H1 (cell line): ENCODE measurements around the gene DIP2B.

Experiments
- CHD2 ChIP-seq: IDR thresholded peaks from 2 replicates; pipeline ENCODE4 v1.6.1; 2012; ENCODE audit warnings: low read length, improper control_type of control experiment
- EP300 ChIP-seq, 2 experiments: IDR thresholded peaks; 1 replicate in 1 of 2; 2 replicates in 1 of 2; pipeline ENCODE4 v1.6.1; 2011 to 2012; ENCODE audit warnings: low read depth in 2 of 2, low read length in 2 of 2, mild to moderate bottlenecking in 2 of 2, borderline replicate concordance in 1 of 2, inconsistent platforms in 1 of 2, moderate library complexity in 1 of 2
- POLR2A ChIP-seq, 2 experiments: IDR thresholded peaks; 1 replicate in 1 of 2; 2 replicates in 1 of 2; pipeline ENCODE4 v1.6.1; 2011; ENCODE audit warnings: low read depth in 2 of 2, low read length in 2 of 2, mild to moderate bottlenecking in 2 of 2; ENCODE audit errors: control extremely low read depth in 1 of 2
- SP1 ChIP-seq: IDR thresholded peaks from 2 replicates; pipeline ENCODE4 v1.6.1; 2011; ENCODE audit warnings: low read depth, low read length
- TCF12 ChIP-seq: IDR thresholded peaks from 2 replicates; pipeline ENCODE4 v1.6.1; 2011; ENCODE audit warnings: low read depth, mild to moderate bottlenecking, low read length
- TF ChIP-seq, protein P1 (sequence below), 3 experiments: IDR thresholded peaks; 1 replicate in 2 of 3; 2 replicates in 1 of 3; pipeline versions ENCODE4 v1.5.1 to v1.6.1; 2011; ENCODE audit warnings: low read length in 3 of 3, mild to moderate bottlenecking in 3 of 3, inconsistent platforms in 2 of 3, low read depth in 1 of 3, moderate library complexity in 1 of 3; ENCODE audit not compliant: insufficient read depth in 1 of 3; ENCODE audit errors: control extremely low read depth in 1 of 3
- TF ChIP-seq, protein P2 (sequence below): IDR thresholded peaks from 2 replicates; pipeline ENCODE4 v1.6.1; 2012; ENCODE audit warnings: inconsistent platforms

GRCh38 chr12:50637870-50638481 lies 133.2 kb downstream of the DIP2B start:
- TF ChIP-seq POLR2A (IDR thresholded peaks at IDR 0.05; ENCODE audit: control extremely low read depth in 1 of 2, low read depth in 2 of 2, low read length in 2 of 2) (no peak), TCF12 (no peak), SP1 (no peak), EP300 (IDR thresholded peaks at IDR 0.05; ENCODE audit: borderline replicate concordance in 1 of 2, low read depth in 2 of 2, low read length in 2 of 2) (no peak), CHD2 (no peak)
- TF ChIP-seq, protein P1, sequence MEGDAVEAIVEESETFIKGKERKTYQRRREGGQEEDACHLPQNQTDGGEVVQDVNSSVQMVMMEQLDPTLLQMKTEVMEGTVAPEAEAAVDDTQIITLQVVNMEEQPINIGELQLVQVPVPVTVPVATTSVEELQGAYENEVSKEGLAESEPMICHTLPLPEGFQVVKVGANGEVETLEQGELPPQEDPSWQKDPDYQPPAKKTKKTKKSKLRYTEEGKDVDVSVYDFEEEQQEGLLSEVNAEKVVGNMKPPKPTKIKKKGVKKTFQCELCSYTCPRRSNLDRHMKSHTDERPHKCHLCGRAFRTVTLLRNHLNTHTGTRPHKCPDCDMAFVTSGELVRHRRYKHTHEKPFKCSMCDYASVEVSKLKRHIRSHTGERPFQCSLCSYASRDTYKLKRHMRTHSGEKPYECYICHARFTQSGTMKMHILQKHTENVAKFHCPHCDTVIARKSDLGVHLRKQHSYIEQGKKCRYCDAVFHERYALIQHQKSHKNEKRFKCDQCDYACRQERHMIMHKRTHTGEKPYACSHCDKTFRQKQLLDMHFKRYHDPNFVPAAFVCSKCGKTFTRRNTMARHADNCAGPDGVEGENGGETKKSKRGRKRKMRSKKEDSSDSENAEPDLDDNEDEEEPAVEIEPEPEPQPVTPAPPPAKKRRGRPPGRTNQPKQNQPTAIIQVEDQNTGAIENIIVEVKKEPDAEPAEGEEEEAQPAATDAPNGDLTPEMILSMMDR (IDR thresholded peaks at IDR 0.05; ENCODE audit: control extremely low read depth in 1 of 3, insufficient read depth in 1 of 3, low read depth in 1 of 3, low read length in 3 of 3): peak in 2 of 3 experiments; percentile 19 to 35; a peak in 2 of 4 replicates
- TF ChIP-seq, protein P2, sequence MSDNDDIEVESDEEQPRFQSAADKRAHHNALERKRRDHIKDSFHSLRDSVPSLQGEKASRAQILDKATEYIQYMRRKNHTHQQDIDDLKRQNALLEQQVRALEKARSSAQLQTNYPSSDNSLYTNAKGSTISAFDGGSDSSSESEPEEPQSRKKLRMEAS: no peak
